Tibial nerve (tissue), 4 donors: ENCODE measurements around the gene OCIAD2. TPM values are rescaled to one million over a fixed set of nuclear protein-coding genes. Genes with fewer than 3 reads are reported as not detected.
"Not testable (repeated sequence)": the region's sequence is repeated elsewhere in the genome, so short reads cannot be mapped to it uniquely, and the experiment has no call there.

Source experiments
- DNase-seq, 2 donors: peaks; one replicate each; pipeline ENCODE4 v3.0.0-alpha.2; 2019; ENCODE audit warnings: low spot score in 2 of 2
- H3K27ac ChIP-seq, 4 donors: fragments of 200-600 bp; sonication (generic) in 3 of 4; one replicate each; pipeline ENCODE4 v1.5.1; 2017 to 2019; ENCODE audit warnings: mild to moderate bottlenecking in 1 of 4
- H3K27me3 ChIP-seq, 2 donors: fragments of 200-600 bp; sonication (generic) in 1 of 2; one replicate each; pipeline versions ENCODE4 v1.5.1 to v1.6.0; 2017 to 2019
- H3K36me3 ChIP-seq, 3 donors: fragments of 200-600 bp; sonication (generic); one replicate each; pipeline ENCODE4 v1.5.1; 2018 to 2019
- H3K4me1 ChIP-seq, 4 donors: fragments of 200-600 bp; sonication (generic) in 3 of 4; one replicate each; pipeline ENCODE4 v1.5.1; 2017 to 2019
- H3K4me3 ChIP-seq, 4 donors: fragments of 200-600 bp; sonication (generic) in 3 of 4; one replicate each; pipeline ENCODE4 v1.5.1; 2017 to 2019; ENCODE audit warnings: mild to moderate bottlenecking in 1 of 4, moderate library complexity in 1 of 4
- H3K9me3 ChIP-seq, 4 donors: fragments of 200-600 bp; sonication (generic) in 3 of 4; one replicate each; pipeline ENCODE4 v1.5.1; 2017 to 2019
- EP300 ChIP-seq, 2 donors: sonication (generic); formaldehyde crosslinking; IDR thresholded peaks; one replicate each; pipeline ENCODE4 v1.6.1; 2017; ENCODE audit warnings: antibody characterized with exemption in 2 of 2, mild to moderate bottlenecking in 1 of 2
- POLR2A ChIP-seq, 2 donors: fragments of 450-650 bp; IDR thresholded peaks; one replicate each; pipeline ENCODE4 v1.6.1; 2017; ENCODE audit warnings: antibody characterized with exemption in 2 of 2, mild to moderate bottlenecking in 2 of 2, moderate library complexity in 2 of 2
- WGBS, 2 donors: methylation state at CpG; one replicate each; pipeline ENCODE4 v1.1.5; 2018; 5-methylcytosine and 5-hydroxymethylcytosine counted together
- total RNA-seq, 4 donors: library from RNA; depleted of rRNA; stranded (reverse); fragments of >200 nt; gene quantifications; one replicate each; pipeline ENCODE4 v1.1.0, GENCODE V29; 2016
- TF ChIP-seq, protein P1 (sequence below), 5 experiments: fragments of 200-600 bp in 3 of 5; fragments of 450-650 bp in 2 of 5; sonication (generic) in 3 of 5; IDR thresholded peaks; one replicate each; pipeline ENCODE4 v1.5.1; 2016 to 2019; ENCODE audit warnings: antibody characterized with exemption in 5 of 5, mild to moderate bottlenecking in 3 of 5, moderate library complexity in 2 of 5

OCIAD2 gene
- total RNA-seq, 4 donors from 2014 or later: 0.84 to 5.1 (median 2.9) TPM

- no peaks in the 10 kb centered on the region for H3K4me1 ChIP-seq
- H3K4me3 ChIP-seq: no peak overlapping the region
- no peak for TF ChIP-seq POLR2A (IDR thresholded peaks at IDR 0.05)
- no peak for TF ChIP-seq EP300 (IDR thresholded peaks at IDR 0.05)
- H3K27ac ChIP-seq: no peak overlapping the region
- WGBS, 2 donors: 90 to 91% methylated on average over 4 of the region's 4 CpGs
- no peaks in the 10 kb centered on the region for H3K27me3 ChIP-seq
- peaks cover 0 to 2% (median 0%) of the 10 kb centered on the region in 4 donors for H3K9me3 ChIP-seq
- DNase-seq: no peak
- H3K36me3 ChIP-seq: no peaks in the 10 kb centered on the region
Measured at GRCh38 chr4:48924416-48924815, 17.8 kb upstream of the OCIAD2 start.

DNA sequence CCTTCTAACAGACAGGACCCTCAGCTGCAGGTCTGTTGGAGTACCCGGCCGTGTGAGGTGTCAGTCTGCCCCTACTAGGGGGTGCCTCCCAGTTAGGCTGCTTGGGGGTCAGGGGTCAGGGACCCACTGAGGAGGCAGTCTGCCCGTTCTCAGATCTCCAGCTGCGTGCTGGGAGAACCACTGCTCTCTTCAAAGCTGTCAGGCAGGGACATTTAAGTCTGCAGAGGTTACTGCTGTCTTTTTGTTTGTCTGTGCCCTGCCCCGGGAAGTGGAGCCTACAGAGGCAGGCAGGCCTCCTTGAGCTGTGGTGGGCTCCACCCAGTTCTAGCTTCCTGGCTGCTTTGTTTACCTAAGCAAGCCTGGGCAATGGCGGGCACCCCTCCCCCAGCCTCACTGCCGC lies 16.5 kb upstream of the OCIAD2 start:
- H3K27ac ChIP-seq, H3K4me1 ChIP-seq, DNase-seq, H3K4me3 ChIP-seq, H3K9me3 ChIP-seq, H3K36me3 ChIP-seq, H3K27me3 ChIP-seq: not testable (repeated sequence)
- 58 to 88% methylated on average over 4 of the region's 7 CpGs for WGBS, 2 donors

DNA sequence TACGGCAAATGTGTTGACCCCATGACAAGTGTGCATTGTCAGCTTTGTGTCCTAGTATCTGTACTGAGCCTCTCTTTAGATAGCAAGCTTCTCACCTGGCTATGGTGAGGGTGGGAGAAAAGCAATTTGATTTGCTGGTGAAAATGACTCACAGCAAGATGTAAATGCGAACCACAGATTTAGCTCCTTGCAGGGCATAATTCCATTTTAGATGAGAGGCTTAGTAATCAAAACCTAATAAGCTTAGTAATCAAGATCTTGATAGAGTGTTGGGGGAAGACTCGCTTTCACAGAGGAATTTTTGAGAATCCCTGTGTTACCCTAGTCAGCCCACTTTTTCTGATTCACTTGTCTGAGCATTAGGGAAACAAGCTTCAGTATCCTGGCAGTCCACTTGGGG lies 7.7 kb upstream of the OCIAD2 start:
- no peaks in the 10 kb centered on the region for H3K9me3 ChIP-seq
- no peak overlapping the region for H3K4me3 ChIP-seq
- no peaks in the 10 kb centered on the region for H3K4me1 ChIP-seq
- DNase-seq: no peak
- TF ChIP-seq POLR2A (IDR thresholded peaks at IDR 0.05) (no peak), EP300 (IDR thresholded peaks at IDR 0.05) (no peak)
- TF ChIP-seq, protein P1, sequence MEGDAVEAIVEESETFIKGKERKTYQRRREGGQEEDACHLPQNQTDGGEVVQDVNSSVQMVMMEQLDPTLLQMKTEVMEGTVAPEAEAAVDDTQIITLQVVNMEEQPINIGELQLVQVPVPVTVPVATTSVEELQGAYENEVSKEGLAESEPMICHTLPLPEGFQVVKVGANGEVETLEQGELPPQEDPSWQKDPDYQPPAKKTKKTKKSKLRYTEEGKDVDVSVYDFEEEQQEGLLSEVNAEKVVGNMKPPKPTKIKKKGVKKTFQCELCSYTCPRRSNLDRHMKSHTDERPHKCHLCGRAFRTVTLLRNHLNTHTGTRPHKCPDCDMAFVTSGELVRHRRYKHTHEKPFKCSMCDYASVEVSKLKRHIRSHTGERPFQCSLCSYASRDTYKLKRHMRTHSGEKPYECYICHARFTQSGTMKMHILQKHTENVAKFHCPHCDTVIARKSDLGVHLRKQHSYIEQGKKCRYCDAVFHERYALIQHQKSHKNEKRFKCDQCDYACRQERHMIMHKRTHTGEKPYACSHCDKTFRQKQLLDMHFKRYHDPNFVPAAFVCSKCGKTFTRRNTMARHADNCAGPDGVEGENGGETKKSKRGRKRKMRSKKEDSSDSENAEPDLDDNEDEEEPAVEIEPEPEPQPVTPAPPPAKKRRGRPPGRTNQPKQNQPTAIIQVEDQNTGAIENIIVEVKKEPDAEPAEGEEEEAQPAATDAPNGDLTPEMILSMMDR (IDR thresholded peaks at IDR 0.05): no peak
- 85 to 87% methylated on average over 3 of the region's 3 CpGs for WGBS, 2 donors
- no peaks in the 10 kb centered on the region for H3K36me3 ChIP-seq
- no peak overlapping the region for H3K27ac ChIP-seq
- H3K27me3 ChIP-seq: no peaks in the 10 kb centered on the region

DNA sequence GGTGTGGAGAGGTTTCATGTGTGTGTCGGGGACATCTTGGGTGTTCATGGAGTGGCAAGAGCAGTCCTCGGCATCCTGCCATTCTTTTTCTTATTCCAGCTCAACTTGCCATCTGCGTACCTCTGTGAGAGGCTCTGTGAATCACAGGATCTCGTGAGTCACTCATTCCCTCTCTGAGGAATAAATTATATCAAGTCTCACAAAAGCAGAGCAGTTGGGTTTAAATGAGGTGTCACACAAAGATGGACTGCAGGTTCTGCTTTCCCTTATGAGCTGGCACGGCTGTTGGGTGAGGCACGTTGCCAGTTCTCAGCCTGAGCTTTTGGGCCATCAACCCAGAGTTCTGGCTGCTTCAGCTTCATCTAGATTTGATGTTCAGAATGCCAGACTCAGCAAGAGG lies 6.8 kb upstream of the OCIAD2 start:
- TF ChIP-seq POLR2A (IDR thresholded peaks at IDR 0.05) (no peak), EP300 (IDR thresholded peaks at IDR 0.05) (no peak)
- TF ChIP-seq, protein P1 (IDR thresholded peaks at IDR 0.05): no peak
- Histone ChIP-seq H3K36me3 (no peaks in the 10 kb centered on the region), H3K9me3 (no peaks in the 10 kb centered on the region), H3K4me3 (no peak overlapping the region), H3K4me1 (no peaks in the 10 kb centered on the region), H3K27ac (no peak overlapping the region), H3K27me3 (no peaks in the 10 kb centered on the region)
- WGBS, 2 donors: 80 to 84% methylated on average over 6 of the region's 6 CpGs
- no peak for DNase-seq

- no peak for DNase-seq
- no peak overlapping the region for H3K27ac ChIP-seq
- no peaks in the 10 kb centered on the region for H3K36me3 ChIP-seq
- no peaks in the 10 kb centered on the region for H3K9me3 ChIP-seq
- no peaks in the 10 kb centered on the region for H3K27me3 ChIP-seq
- no peaks in the 10 kb centered on the region for H3K4me1 ChIP-seq
- 88 to 93% methylated on average over 2 of the region's 2 CpGs for WGBS, 2 donors
- no peak overlapping the region for H3K4me3 ChIP-seq
- TF ChIP-seq EP300 (IDR thresholded peaks at IDR 0.05): no peak
- TF ChIP-seq, protein P1 (IDR thresholded peaks at IDR 0.05): no peak
Measured at GRCh38 chr4:48912349-48912748, 5.8 kb upstream of the OCIAD2 start.

DNA sequence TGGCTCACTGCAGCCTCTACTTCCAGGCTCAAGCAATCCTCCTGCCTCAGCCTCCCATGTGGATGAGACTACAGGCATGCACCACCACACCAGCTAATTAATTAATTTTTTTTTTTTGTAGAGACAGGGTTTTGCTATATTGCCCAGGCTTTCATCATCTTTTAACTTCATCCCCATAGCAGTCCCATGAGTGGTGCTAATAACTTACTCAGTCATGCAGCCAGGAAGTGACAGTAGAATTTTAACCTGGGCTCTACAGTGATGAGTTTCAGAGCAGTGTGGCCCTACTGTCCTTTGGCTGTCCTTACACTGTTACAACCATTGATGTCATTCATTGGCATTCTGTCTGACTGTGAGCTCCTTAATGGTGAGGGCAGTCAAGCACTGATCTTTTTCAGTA lies 3.9 kb upstream of the OCIAD2 start:
- Histone ChIP-seq H3K27ac (no peak overlapping the region), H3K9me3 (no peaks in the 10 kb centered on the region), H3K4me1 (peaks cover 0 to 9% (median 3%) of the 10 kb centered on the region in 4 donors), H3K36me3 (no peaks in the 10 kb centered on the region), H3K27me3 (peaks cover 0 to 8% of the 10 kb centered on the region in 2 donors), H3K4me3 (no peak overlapping the region)
- no peak for TF ChIP-seq EP300 (IDR thresholded peaks at IDR 0.05)
- TF ChIP-seq POLR2A (IDR thresholded peaks at IDR 0.05): no peak
- TF ChIP-seq, protein P1 (IDR thresholded peaks at IDR 0.05): no peak
- no peak for DNase-seq
